DMS 273 (cell line): ENCODE measurements around the gene LHPP.

Source experiments
- DNase-seq: peaks from one replicate; lab custom pipeline; 2025; ENCODE audit not compliant: unreplicated experiment; lab: John Stamatoyannopoulos, UW

LHPP gene

GRCh38 chr10:124447751-124448466 lies 13.7 kb upstream of the LHPP start:
- DNase-seq: peak; percentile 36

GRCh38 chr10:124448696-124449169 lies 12.9 kb upstream of the LHPP start:
- DNase-seq: peak; percentile 26

DNA sequence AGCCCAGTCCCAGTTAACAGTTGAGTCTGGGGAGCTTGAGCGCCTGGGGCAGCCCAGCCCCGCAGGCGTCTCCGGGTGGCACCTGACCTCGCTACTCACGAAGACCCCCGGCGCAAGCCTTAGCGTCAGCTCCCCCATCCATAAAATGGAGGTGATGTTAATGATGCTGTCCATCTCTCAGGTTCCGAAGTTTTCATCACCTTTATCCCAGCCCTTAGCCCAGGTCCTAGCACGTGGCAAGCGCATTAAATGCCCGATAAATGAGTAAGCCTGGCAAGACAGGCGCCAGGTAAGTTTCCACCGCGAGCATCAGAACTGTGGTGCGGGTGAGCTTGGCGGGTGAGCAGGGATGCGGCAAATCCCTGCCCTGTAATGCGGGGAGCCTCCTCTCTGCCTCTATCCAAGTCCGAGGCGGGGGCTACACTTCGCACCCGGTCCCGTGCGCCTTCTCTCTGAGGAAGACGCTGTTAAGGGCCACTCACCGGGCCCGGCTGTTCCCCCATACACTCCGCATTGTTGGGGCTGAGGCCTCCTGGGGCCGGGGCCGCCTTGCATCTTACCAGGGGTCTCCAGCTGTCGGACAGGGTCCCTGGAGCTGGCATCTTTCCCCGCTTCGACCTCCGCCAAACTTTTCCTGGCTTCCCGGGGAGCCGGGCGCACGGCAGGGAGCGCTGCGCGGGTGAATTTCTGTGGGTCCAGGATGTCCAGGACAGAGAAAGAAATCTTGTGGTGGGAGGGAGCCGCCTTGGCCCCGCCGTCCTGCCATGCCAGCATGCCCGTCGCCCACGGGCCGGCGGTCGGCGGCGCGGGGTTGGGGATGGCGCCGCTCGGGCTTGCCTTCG lies 12.2 kb upstream of the LHPP start:
- peak; percentile 24 for DNase-seq

- peak; percentile 59 for DNase-seq
Observed at GRCh38 chr10:124450012-124450782, 11.4 kb upstream of the LHPP start, which contains the start of gene NKX1-2. Gene NKX1-2, minus strand, starts transcription at chr10:124450035. Its CDS starts 92 bp downstream, at chr10:124449943.

GRCh38 chr10:124450783-124451057 lies 10.9 kb upstream of the LHPP start:
- no peak for DNase-seq

GRCh38 chr10:124451276-124451675 lies 10.3 kb upstream of the LHPP start:
- DNase-seq: no peak

- DNase-seq: no peak
Observed at GRCh38 chr10:124453960-124454610, 7.5 kb upstream of the LHPP start.

DNA sequence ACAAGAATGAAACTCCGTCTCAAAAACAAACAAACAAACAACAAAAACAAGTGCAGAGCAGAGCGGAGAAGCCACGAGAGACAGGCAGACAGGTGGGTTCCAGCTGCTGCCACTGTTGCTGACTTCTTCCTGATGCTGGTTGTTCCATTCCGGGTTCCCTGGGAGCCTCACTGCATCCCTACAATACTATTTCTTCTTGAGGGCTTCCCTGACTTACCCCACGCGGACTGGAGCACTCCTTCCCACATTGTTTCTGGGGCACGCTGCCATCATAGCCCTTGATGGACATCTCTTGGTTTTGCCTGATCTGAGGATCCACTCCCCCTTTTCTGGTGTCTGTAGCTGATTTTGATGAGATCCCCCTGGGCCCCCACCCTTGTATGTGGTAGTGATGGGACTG lies 6.2 kb upstream of the LHPP start:
- no peak for DNase-seq

- no peak for DNase-seq
Observed at GRCh38 chr10:124458473-124458872, 3.1 kb upstream of the LHPP start.

- no peak for DNase-seq
Observed at GRCh38 chr10:124458889-124459288, 2.7 kb upstream of the LHPP start.

DNA sequence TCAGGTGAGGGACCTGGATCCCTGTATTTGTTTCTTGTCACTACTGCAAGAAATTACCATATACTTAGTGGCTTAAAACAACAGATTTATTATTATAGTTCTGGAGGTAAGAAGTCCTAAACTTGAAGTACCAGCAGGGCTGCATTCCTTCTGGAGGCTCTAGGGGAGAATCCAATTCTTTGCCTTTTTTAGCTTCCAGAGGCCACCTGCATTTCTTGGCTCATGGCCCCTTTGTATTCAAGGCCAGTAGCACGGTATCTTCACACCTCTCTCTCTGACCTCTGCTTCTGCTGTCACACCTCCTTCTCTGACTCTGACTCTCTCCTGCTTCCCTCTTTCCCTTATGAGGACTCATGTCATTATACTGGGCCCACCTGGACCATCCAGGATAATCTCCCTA lies 2.2 kb upstream of the LHPP start:
- DNase-seq: no peak

DNA sequence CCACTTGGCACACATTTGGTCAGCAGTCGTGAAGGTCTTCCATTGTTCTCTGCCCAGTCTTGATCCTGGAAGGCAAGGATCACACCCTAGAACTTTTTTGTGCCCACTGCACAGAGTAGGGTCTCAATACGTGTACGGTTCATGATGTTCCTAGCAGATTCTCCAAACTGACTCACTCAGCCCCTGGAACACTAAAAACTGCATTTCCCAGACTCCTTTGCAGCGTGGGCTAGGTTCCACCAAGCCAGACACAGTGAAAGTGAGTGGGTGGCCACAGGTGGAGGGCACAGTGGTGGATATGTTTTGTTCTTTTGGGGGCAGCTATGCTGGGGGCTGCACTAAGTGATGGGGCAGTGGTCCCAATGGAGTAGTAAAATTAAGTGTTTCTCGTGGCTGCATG lies 1.5 kb upstream of the LHPP start:
- no peak for DNase-seq

- DNase-seq: no peak
Observed at GRCh38 chr10:124462348-124462695, 699 bp downstream of the LHPP start.

GRCh38 chr10:124464028-124464965 lies 2.7 kb downstream of the LHPP start:
- no peak for DNase-seq

DNA sequence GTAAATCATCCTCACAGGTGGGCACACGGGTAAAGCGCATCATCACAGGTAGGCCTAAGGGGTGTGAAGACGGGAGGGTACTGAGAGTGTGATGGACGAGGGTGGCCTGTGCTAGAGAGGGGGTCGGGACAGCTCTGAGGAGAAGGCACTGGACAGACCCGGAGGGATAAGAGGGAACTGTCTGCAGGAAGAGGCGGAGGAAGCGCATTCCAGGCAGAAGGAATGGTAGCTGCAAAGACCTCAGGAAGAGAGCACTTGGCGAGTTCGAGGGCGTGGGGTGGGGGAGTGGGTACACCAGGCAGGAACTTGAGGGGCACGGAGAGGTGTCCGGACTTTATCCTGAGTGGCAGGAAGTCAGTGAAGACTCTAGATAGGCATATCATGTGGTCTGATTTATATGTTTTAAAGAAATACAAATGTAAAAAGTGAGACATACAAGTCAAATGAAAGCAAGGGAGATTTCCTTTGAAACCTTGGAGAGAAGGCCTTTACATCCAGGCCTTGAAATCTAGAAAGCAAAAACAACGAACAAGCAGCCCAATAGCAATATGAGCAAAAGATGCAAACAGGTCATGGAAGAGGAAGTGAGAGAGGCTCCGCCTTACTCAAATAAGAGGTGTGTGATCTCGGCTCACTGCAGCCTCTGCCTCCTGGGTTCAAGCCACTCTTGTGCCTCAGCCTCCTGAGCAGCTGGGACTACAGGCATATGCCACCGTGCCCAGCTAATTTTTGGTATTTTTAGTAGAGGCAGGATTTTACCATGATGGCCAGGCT lies 3.6 kb downstream of the LHPP start:
- DNase-seq: no peak

GRCh38 chr10:124465777-124466488 lies 4.3 kb downstream of the LHPP start:
- no peak for DNase-seq

GRCh38 chr10:124467165-124467564 lies 5.5 kb downstream of the LHPP start:
- DNase-seq: peak; percentile 6

DNA sequence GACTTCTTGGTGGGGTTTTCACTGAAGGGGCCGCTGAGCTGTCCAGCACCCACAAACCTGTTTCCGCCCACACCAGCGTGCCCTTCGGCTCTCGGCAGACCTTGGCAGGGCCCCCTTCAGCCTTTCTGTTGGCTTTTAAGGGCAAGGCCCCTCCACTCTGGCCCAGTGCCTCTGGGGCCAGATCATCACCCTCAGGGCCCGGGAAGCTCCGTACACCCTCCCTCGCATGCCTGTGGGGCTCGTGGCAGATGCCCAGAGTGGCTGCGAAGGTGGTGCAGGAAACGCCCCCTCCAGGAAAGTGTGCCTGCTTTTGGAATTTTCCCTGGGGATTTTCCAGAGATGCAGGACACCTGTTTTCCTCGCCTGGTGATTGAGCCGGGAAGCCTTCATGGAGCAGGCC lies 7.0 kb downstream of the LHPP start:
- DNase-seq: no peak
